H54 (cell line): ENCODE measurements around the gene RBM20.

Source experiments
- DNase-seq: peaks from one replicate; pipeline ENCODE4 v3.0.0; 2011; ENCODE audit warnings: low spot score, mixed read lengths; ENCODE audit not compliant: insufficient read length
- FAIRE-seq: peaks from 3 replicates; lab custom pipeline; 2011; peaks lifted over from hg19 to GRCh38; lab: Jason Lieb, UNC
- POLR2A ChIP-seq: IDR thresholded peaks from 2 replicates; pipeline ENCODE4 v1.6.1; 2011; ENCODE audit warnings: low read depth, mild to moderate bottlenecking, low read length

Gene RBM20

GRCh38 chr10:110872984-110873923 lies 229.1 kb downstream of the RBM20 start:
- DNase-seq: no peak
- no peak for FAIRE-seq

DNA sequence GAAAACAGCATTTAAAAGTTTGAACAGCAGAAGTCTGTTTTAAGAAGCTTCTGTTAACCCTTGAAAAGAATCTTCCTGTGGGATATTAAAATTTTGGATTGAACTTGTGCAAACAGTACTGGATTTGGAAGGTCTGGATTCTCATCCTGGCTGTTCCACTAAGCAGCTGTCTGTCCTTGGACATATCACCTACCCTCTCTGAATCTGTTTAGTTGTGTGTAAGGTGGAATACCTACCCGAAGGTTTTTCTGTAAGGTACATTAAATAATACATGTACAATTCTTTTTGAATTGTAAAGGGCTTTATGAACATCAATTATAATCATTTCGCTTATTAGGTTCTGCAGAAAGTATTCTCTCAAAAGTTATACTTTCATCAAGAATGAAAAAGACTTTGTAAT lies 229.8 kb downstream of the RBM20 start:
- no peak for TF ChIP-seq POLR2A
- FAIRE-seq: no peak
- no peak for DNase-seq

More at GRCh38 chr10:110872984-110873923, 229.1 kb downstream of the RBM20 start:
- no peak for TF ChIP-seq POLR2A

GRCh38 chr10:110876000-110876399 lies 231.9 kb downstream of the RBM20 start:
- TF ChIP-seq POLR2A: no peak
- DNase-seq: no peak

GRCh38 chr10:110876788-110877187 lies 232.7 kb downstream of the RBM20 start:
- FAIRE-seq (no peak), DNase-seq (no peak)
- no peak for TF ChIP-seq POLR2A

More at GRCh38 chr10:110876000-110876399, 231.9 kb downstream of the RBM20 start:
- no peak for FAIRE-seq

- TF ChIP-seq POLR2A: no peak
- no peak for FAIRE-seq
- DNase-seq: no peak
Measured at GRCh38 chr10:110880012-110880411, 235.9 kb downstream of the RBM20 start.

DNA sequence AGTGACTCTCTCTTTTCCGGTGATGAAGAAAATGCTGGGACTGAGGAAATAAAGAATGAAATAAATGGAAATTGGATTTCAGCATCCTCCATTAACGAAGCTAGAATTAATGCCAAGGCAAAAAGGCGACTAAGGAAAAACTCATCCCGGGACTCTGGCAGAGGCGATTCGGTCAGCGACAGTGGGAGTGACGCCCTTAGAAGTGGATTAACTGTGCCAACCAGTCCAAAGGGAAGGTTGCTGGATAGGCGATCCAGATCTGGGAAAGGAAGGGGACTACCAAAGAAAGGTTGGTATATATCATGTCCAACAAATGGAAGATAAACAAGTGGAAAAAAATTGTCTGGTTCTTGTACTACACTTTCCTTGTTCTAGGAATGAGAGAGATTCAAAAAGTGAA lies 237.1 kb downstream of the RBM20 start:
- no peak for DNase-seq
- TF ChIP-seq POLR2A: no peak
- no peak for FAIRE-seq

- TF ChIP-seq POLR2A: no peak
- no peak for FAIRE-seq
- DNase-seq: no peak
Measured at GRCh38 chr10:110881905-110882304, 237.8 kb downstream of the RBM20 start.

GRCh38 chr10:110883924-110884323 lies 239.8 kb downstream of the RBM20 start:
- DNase-seq (no peak), FAIRE-seq (no peak)
- TF ChIP-seq POLR2A: no peak

- DNase-seq (no peak), FAIRE-seq (no peak)
- TF ChIP-seq POLR2A: no peak
Measured at GRCh38 chr10:110885932-110886674, 242.0 kb downstream of the RBM20 start.

GRCh38 chr10:110887560-110887959 lies 243.4 kb downstream of the RBM20 start:
- no peak for TF ChIP-seq POLR2A
- FAIRE-seq (no peak), DNase-seq (no peak)
